Liver (tissue), 3 donors: ENCODE measurements around the gene RARRES2.

Experiments used
- ATF3 ChIP-seq: IDR thresholded peaks from 2 replicates; pipeline ENCODE4 v1.6.1; 2016; ENCODE audit warnings: antibody characterized with exemption
- CTCF ChIP-seq: fragments of 150-350 bp; IDR thresholded peaks from 2 replicates; pipeline ENCODE4 v1.5.1; 2017; ENCODE audit warnings: improper control_type of control experiment, low read depth, low read length; ENCODE audit not compliant: missing input control
- EGR1 ChIP-seq, 2 donors: IDR thresholded peaks; 2 replicates each; pipeline ENCODE4 v1.6.1; 2016 to 2018; ENCODE audit warnings: antibody characterized with exemption in 2 of 2, low read depth in 2 of 2
- GABPA ChIP-seq, 2 donors: IDR thresholded peaks in 1 of 2; conservative IDR thresholded peaks in 1 of 2; 2 replicates each; pipeline ENCODE4 v1.6.1; 2016; ENCODE audit warnings: antibody characterized with exemption in 2 of 2, mild to moderate bottlenecking in 1 of 2, moderate library complexity in 1 of 2
- JUND ChIP-seq, 2 donors: IDR thresholded peaks; 2 replicates each; pipeline ENCODE4 v1.6.1; 2016; ENCODE audit warnings: antibody characterized with exemption in 2 of 2
- RAD21 ChIP-seq, 2 donors: IDR thresholded peaks; 2 replicates each; pipeline ENCODE4 v1.6.1; 2016; ENCODE audit warnings: antibody characterized with exemption in 2 of 2, mild to moderate bottlenecking in 2 of 2
- RXRA ChIP-seq, 2 donors: IDR thresholded peaks; 2 replicates each; pipeline ENCODE4 v1.6.1; 2017 to 2018; ENCODE audit warnings: antibody characterized with exemption in 2 of 2, mild to moderate bottlenecking in 1 of 2
- SP1 ChIP-seq: IDR thresholded peaks from 2 replicates; pipeline ENCODE4 v1.6.1; 2018; ENCODE audit warnings: antibody characterized with exemption, mild to moderate bottlenecking
- TAF1 ChIP-seq: conservative IDR thresholded peaks from 2 replicates; pipeline ENCODE4 v1.6.1; 2016; ENCODE audit warnings: antibody characterized with exemption, mild to moderate bottlenecking
- YY1 ChIP-seq: IDR thresholded peaks from 2 replicates; pipeline ENCODE4 v1.6.1; 2016; ENCODE audit warnings: antibody characterized with exemption, mild to moderate bottlenecking
- TF ChIP-seq, protein P1 (sequence below): IDR thresholded peaks from 2 replicates; pipeline ENCODE4 v1.6.1; 2016; ENCODE audit warnings: antibody characterized with exemption, mild to moderate bottlenecking
- TF ChIP-seq, protein P2 (sequence below): IDR thresholded peaks from 2 replicates; pipeline ENCODE4 v1.6.1; 2016; ENCODE audit warnings: antibody characterized with exemption
- donor health status: healthy.
- donor health status: healthy.

DNA sequence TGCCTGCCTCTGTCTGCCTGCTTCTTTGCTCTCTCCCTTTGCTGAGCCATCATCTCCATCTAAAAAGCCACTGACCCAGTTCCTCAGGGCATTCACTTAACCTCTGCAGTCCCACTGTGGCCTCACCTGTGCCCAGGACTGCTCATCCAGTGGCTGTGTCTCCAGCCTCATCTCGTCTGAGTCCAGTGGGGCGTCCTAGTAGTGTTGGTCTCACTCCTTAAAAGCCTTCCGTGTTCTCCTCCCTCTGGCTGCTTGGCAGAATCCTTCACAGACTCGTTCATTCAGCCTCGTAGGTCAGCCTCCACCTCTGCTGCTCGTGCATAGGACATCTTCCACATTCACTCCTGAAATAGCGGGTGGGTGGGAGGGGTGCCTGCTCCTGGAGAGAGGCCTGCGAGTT lies 7.3 kb downstream of the RARRES2 start:
- TF ChIP-seq CTCF (no peak), TAF1 (no peak), JUND (IDR thresholded peaks at IDR 0.05) (no peak), YY1 (no peak), SP1 (no peak), RAD21 (IDR thresholded peaks at IDR 0.05) (no peak), GABPA (IDR thresholded peaks at IDR 0.05 in 1 of 2, conservative IDR thresholded peaks at IDR 0.05 in 1 of 2) (no peak), EGR1 (IDR thresholded peaks at IDR 0.05; ENCODE audit: low read depth in 2 of 2) (no peak), ATF3 (no peak), RXRA (IDR thresholded peaks at IDR 0.05) (no peak)
- TF ChIP-seq, protein P1, sequence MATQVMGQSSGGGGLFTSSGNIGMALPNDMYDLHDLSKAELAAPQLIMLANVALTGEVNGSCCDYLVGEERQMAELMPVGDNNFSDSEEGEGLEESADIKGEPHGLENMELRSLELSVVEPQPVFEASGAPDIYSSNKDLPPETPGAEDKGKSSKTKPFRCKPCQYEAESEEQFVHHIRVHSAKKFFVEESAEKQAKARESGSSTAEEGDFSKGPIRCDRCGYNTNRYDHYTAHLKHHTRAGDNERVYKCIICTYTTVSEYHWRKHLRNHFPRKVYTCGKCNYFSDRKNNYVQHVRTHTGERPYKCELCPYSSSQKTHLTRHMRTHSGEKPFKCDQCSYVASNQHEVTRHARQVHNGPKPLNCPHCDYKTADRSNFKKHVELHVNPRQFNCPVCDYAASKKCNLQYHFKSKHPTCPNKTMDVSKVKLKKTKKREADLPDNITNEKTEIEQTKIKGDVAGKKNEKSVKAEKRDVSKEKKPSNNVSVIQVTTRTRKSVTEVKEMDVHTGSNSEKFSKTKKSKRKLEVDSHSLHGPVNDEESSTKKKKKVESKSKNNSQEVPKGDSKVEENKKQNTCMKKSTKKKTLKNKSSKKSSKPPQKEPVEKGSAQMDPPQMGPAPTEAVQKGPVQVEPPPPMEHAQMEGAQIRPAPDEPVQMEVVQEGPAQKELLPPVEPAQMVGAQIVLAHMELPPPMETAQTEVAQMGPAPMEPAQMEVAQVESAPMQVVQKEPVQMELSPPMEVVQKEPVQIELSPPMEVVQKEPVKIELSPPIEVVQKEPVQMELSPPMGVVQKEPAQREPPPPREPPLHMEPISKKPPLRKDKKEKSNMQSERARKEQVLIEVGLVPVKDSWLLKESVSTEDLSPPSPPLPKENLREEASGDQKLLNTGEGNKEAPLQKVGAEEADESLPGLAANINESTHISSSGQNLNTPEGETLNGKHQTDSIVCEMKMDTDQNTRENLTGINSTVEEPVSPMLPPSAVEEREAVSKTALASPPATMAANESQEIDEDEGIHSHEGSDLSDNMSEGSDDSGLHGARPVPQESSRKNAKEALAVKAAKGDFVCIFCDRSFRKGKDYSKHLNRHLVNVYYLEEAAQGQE: no peak
- TF ChIP-seq, protein P2, sequence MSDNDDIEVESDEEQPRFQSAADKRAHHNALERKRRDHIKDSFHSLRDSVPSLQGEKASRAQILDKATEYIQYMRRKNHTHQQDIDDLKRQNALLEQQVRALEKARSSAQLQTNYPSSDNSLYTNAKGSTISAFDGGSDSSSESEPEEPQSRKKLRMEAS: no peak
